Uterus (tissue), 4 donors: ENCODE results near the gene ELP2. TPM values are rescaled to one million over a fixed set of nuclear protein-coding genes. Genes with fewer than 3 reads are reported as not detected.

Experiments used
- DNase-seq, 2 donors: peaks; one replicate each; pipeline ENCODE4 v3.0.0-alpha.2; 2019 to 2020
- H3K27ac ChIP-seq, 2 donors: fragments of 200-600 bp; sonication (generic); 1 replicate in 1 of 2; 2 replicates in 1 of 2; pipeline ENCODE4 v1.5.1; 2016 to 2018
- H3K27me3 ChIP-seq, 2 donors: fragments of 200-600 bp; sonication (generic); one replicate each; pipeline ENCODE4 v1.5.1; 2018 to 2019; ENCODE audit warnings: control low read depth in 1 of 2
- H3K36me3 ChIP-seq, 2 donors: fragments of 200-600 bp; sonication (generic); one replicate each; pipeline ENCODE4 v1.5.1; 2019; ENCODE audit warnings: control low read depth in 1 of 2
- H3K4me1 ChIP-seq, 2 donors: fragments of 200-600 bp; sonication (generic); one replicate each; pipeline ENCODE4 v1.5.1; 2018 to 2019; ENCODE audit warnings: control low read depth in 1 of 2
- H3K4me3 ChIP-seq, 2 donors: fragments of 200-600 bp; sonication (generic); 1 replicate in 1 of 2; 2 replicates in 1 of 2; pipeline ENCODE4 v1.5.1; 2018 to 2019; ENCODE audit warnings: mild to moderate bottlenecking in 1 of 2
- H3K9me3 ChIP-seq, 2 donors: fragments of 200-600 bp; sonication (generic); one replicate each; pipeline ENCODE4 v1.5.1; 2019; ENCODE audit warnings: control low read depth in 1 of 2
- POLR2A ChIP-seq, 2 donors: fragments of 450-650 bp; IDR thresholded peaks; one replicate each; pipeline ENCODE4 v1.6.1; 2016; ENCODE audit warnings: antibody characterized with exemption in 2 of 2, mild to moderate bottlenecking in 1 of 2, moderate library complexity in 1 of 2
- intact Hi-C: fragments of 100-400 bp; cut with DNase I; formaldehyde crosslinking; loops from one replicate; pipeline ENCODE4 v1.15.1; 2023; ENCODE audit warnings: low total_unique reads
- total RNA-seq, 4 donors: library from RNA; depleted of rRNA in 3 of 4; stranded (reverse); fragments of >200 nt in 3 of 4; gene quantifications; one replicate each; pipeline versions ENCODE4 v1.1.0 to v1.2.4, GENCODE V29; 2014 to 2023
- TF ChIP-seq, protein P1 (sequence below), 4 experiments: fragments of 200-600 bp in 2 of 4; fragments of 450-650 bp in 2 of 4; sonication (generic) in 2 of 4; IDR thresholded peaks; one replicate each; pipeline ENCODE4 v1.5.1; 2016 to 2019; ENCODE audit warnings: antibody characterized with exemption in 4 of 4, mild to moderate bottlenecking in 2 of 4, moderate library complexity in 1 of 4
- donor health status: DM: yes; HTN: yes; CAD: no.

ELP2 gene
- total RNA-seq, 4 donors from 2014 or later, result 73.3 to 152 (median 113) TPM

DNA sequence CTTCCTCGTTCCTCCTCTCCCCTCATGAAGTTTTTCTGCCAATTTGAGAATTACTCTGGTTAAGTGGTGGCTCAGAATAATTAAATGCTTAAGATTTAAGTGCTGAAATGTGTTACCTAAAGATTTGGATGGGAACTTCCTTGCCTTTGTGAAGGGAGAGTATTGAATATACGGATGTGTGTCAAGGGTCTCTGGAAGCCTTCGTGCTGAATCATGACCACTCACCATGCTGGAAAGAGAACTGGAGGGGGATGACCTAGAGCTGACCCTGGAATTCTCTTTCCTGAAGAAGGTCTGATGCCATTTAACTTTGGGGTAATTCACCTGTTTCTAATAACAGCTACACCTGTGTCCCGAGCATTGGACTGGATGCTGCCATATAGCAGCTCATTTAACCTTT, 59.8 kb downstream of the ELP2 start:
- no peak overlapping the region for H3K4me3 ChIP-seq
- no peaks in the 10 kb centered on the region for H3K27me3 ChIP-seq
- no peaks in the 10 kb centered on the region for H3K9me3 ChIP-seq
- TF ChIP-seq POLR2A (IDR thresholded peaks at IDR 0.05), result no peak
- TF ChIP-seq, protein P1, sequence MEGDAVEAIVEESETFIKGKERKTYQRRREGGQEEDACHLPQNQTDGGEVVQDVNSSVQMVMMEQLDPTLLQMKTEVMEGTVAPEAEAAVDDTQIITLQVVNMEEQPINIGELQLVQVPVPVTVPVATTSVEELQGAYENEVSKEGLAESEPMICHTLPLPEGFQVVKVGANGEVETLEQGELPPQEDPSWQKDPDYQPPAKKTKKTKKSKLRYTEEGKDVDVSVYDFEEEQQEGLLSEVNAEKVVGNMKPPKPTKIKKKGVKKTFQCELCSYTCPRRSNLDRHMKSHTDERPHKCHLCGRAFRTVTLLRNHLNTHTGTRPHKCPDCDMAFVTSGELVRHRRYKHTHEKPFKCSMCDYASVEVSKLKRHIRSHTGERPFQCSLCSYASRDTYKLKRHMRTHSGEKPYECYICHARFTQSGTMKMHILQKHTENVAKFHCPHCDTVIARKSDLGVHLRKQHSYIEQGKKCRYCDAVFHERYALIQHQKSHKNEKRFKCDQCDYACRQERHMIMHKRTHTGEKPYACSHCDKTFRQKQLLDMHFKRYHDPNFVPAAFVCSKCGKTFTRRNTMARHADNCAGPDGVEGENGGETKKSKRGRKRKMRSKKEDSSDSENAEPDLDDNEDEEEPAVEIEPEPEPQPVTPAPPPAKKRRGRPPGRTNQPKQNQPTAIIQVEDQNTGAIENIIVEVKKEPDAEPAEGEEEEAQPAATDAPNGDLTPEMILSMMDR (IDR thresholded peaks at IDR 0.05), result no peak
- no peaks in the 10 kb centered on the region for H3K4me1 ChIP-seq
- no peak overlapping the region for H3K27ac ChIP-seq
- no peaks in the 10 kb centered on the region for H3K36me3 ChIP-seq
- intact Hi-C loops, result no loop called here
- DNase-seq, result no peak

DNA sequence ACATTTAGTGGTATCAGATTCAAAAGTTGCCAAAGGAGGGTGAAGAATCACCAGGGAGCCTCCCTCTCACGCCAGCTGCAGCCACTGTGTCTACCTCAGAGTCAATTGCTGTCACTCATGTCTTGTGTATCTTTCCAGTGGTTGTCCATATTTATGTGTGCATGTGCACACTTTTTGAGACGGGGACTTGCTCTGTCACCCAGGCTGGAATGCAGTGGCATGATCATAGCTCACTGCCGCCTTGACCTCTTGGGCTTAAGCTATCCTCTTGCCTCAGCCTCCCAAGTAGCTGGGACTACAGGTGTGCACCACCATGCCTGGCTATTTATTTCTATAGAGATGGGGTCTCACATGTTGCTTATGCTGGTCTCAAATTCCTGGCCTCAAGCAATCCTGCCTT, 61.6 kb downstream of the ELP2 start:
- DNase-seq, result no peak
- H3K27me3 ChIP-seq, result no peaks in the 10 kb centered on the region
- TF ChIP-seq, protein P1 (IDR thresholded peaks at IDR 0.05), result no peak
- TF ChIP-seq POLR2A (IDR thresholded peaks at IDR 0.05), result no peak

DNA sequence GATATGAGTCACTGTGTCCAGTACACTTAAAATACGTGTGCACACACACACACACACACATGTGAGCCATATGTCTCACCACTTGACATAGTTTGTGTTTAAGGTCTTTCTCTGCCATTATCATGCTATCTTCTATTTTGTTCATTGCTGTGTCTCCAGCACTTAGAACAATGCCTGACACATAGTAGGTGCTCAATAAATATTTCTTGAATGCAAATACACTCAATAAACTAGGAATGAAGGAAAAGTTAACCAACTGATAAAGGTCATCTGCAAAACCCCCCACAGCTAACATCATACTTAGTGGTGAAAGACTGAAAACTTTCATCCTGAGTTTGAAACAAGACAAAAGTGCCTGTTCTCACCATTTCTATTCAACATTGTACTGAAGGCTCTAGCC, 62.0 kb downstream of the ELP2 start:
- intact Hi-C loops, result no loop called here
- no peak for DNase-seq
- Histone ChIP-seq H3K4me1 (no peaks in the 10 kb centered on the region), H3K36me3 (no peaks in the 10 kb centered on the region), H3K27ac (no peak overlapping the region), H3K4me3 (no peak overlapping the region), H3K9me3 (no peaks in the 10 kb centered on the region), H3K27me3 (no peaks in the 10 kb centered on the region)
- TF ChIP-seq, protein P1 (IDR thresholded peaks at IDR 0.05), result no peak
- TF ChIP-seq POLR2A (IDR thresholded peaks at IDR 0.05), result no peak

More for the DNA sequence above, 61.6 kb downstream of the ELP2 start:
- intact Hi-C loops, result no loop called here
- Histone ChIP-seq H3K4me3 (no peak overlapping the region), H3K27ac (no peak overlapping the region), H3K9me3 (no peaks in the 10 kb centered on the region), H3K4me1 (no peaks in the 10 kb centered on the region), H3K36me3 (no peaks in the 10 kb centered on the region)

DNA sequence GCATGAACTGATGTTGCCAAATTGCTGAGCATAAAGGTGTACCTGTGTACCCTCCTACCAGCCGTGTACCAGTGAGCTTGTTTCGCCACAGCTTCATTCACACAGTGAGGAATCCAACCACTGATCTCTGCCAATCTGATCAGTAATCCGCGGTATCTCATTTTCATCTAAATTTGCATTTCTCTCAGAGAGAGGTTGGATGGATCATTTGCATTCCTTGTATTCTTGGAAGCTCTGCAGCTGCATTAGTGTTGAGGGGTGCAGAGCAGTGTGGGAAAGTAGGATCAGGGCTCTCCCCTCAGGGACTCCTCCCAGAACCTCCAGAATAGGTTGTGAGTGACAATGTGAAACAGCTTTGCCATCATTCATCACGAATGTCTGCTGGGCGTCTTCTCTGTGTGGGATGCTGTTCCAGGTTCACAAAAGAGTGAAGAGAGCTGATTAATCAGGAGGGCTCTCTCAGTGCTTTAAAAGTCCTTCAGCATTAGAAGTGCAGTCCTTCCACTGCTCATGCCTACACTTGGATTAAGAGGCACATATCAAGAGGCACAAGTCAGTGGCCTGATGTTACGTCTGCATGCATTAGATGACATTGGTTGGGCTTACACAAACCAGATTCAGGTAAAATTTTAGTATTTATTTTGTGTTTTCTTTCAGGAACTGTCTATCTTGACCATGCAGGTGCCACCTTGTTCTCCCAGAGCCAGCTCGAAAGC, 65.1 kb downstream of the ELP2 start:
- no peaks in the 10 kb centered on the region for H3K4me1 ChIP-seq
- H3K36me3 ChIP-seq, result no peaks in the 10 kb centered on the region
- H3K9me3 ChIP-seq, result no peaks in the 10 kb centered on the region
- no peaks in the 10 kb centered on the region for H3K27me3 ChIP-seq
- intact Hi-C loops, result no loop called here
- no peak overlapping the region for H3K27ac ChIP-seq
- no peak for DNase-seq
- TF ChIP-seq POLR2A (IDR thresholded peaks at IDR 0.05), result no peak
- TF ChIP-seq, protein P1 (IDR thresholded peaks at IDR 0.05), result no peak
- H3K4me3 ChIP-seq, result no peak overlapping the region

DNA sequence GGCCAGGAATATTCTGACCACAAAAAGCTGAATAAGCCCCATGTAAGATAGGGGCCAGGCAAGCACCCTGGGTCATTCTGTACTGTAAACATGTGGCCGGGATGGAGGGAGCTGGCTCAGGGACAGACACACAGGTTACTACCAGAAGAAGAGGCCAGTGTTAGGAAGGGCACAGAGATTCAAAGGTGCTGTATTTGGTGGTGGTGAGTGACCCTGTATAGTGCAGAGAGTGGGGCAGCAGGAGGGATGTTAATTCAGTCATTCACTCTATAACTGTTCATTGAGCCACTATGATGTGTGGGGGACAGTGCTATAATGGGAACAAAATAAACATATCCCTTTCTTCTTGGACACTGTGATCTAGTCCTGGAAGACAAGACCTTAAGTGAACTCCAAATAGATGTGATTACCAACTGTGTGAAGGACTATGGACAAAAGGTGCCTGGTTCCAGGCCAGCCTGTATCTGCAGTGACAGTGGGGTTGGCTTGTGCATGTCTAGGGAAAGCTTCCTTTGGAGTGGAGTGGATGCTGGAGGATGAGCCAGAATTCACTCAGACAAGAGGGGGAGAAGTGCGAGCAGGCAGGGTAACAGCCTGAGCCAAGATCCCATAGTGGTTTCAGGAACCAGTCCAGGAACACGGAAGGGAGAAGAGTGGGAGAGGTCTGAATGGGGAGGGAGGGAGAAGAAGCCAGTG, 65.9 kb downstream of the ELP2 start:
- DNase-seq, result no peak
- intact Hi-C loops, result no loop called here
- H3K9me3 ChIP-seq, result no peaks in the 10 kb centered on the region
- H3K4me3 ChIP-seq, result no peak overlapping the region
- TF ChIP-seq, protein P1 (IDR thresholded peaks at IDR 0.05), result no peak
- no peak for TF ChIP-seq POLR2A (IDR thresholded peaks at IDR 0.05)
- no peaks in the 10 kb centered on the region for H3K27me3 ChIP-seq
- H3K36me3 ChIP-seq, result no peaks in the 10 kb centered on the region
- H3K4me1 ChIP-seq, result no peaks in the 10 kb centered on the region
- no peak overlapping the region for H3K27ac ChIP-seq
